ENCODE data around the gene ARL4D. TPM values are rescaled to one million over a fixed set of nuclear protein-coding genes. Genes with fewer than 3 reads are reported as not detected.

The ARL4D gene
- total RNA-seq, 1 donor from 2014 or later = 19.7 TPM

- H3K9ac ChIP-seq (ENCODE audit: low read length) = no peak overlapping the region
- H3K4me2 ChIP-seq (ENCODE audit: low read length) = no peak overlapping the region
- H3K27me3 ChIP-seq (ENCODE audit: insufficient read depth, low read length) = no peaks in the 10 kb centered on the region
- TF ChIP-seq EZH2 (IDR thresholded peaks at IDR 0.05; ENCODE audit: insufficient read depth, low read length) (no peak), CTCF (IDR thresholded peaks at IDR 0.05; ENCODE audit: insufficient read depth, low read depth, low read length) (no peak)
- peaks cover 1% of the 10 kb centered on the region for H3K4me1 Mint-ChIP-seq (ENCODE audit: low read depth, unreplicated experiment)
- no peak overlapping the region for H3K27ac ChIP-seq (ENCODE audit: low read depth, low read length)
- no peaks in the 10 kb centered on the region for H3K9me3 Mint-ChIP-seq (ENCODE audit: unreplicated experiment)
- H3K4me1 ChIP-seq (ENCODE audit: insufficient read depth, low read length) = peaks cover 13% of the 10 kb centered on the region
- no peaks in the 10 kb centered on the region for H3K27me3 Mint-ChIP-seq (ENCODE audit: low read depth, unreplicated experiment)
- H3K36me3 ChIP-seq (ENCODE audit: insufficient read depth, low read length) = no peaks in the 10 kb centered on the region
- H3K36me3 Mint-ChIP-seq (ENCODE audit: low read depth, unreplicated experiment) = peaks cover 4% of the 10 kb centered on the region
- H4K20me1 ChIP-seq (ENCODE audit: insufficient read depth, low read length) = peaks cover 6% of the 10 kb centered on the region
- H3K27ac Mint-ChIP-seq (ENCODE audit: unreplicated experiment) = no peak overlapping the region
- peaks cover 14% of the 10 kb centered on the region for H3K79me2 ChIP-seq (ENCODE audit: insufficient read depth, low read length)
- no peaks in the 10 kb centered on the region for H3K9me3 ChIP-seq (ENCODE audit: insufficient read depth, low read depth, low read length)
- DNase-seq (ENCODE audit: low read depth) (no peak), FAIRE-seq (no peak)
- no peak overlapping the region for H3K4me3 Mint-ChIP-seq (ENCODE audit: unreplicated experiment)
- no peak overlapping the region for H3K4me3 ChIP-seq (ENCODE audit: insufficient read depth, low read depth, low read length)
- H2AFZ ChIP-seq (ENCODE audit: low read depth, low read length) = no peak overlapping the region
These were observed 3.6 kb upstream of the ARL4D start for GRCh38 chr17:43395165-43395564.

GRCh38 chr17:43396491-43397060 is 2.2 kb upstream of the ARL4D start:
- no peak for FAIRE-seq
- peaks cover 28% of the 10 kb centered on the region for H3K79me2 ChIP-seq (ENCODE audit: insufficient read depth, low read length)
- TF ChIP-seq CTCF (IDR thresholded peaks at IDR 0.05; ENCODE audit: insufficient read depth, low read depth, low read length) (no peak), EZH2 (IDR thresholded peaks at IDR 0.05; ENCODE audit: insufficient read depth, low read length) (no peak)

GRCh38 chr17:43399839-43400328 is 1.1 kb downstream of the ARL4D start:
- Mint-ChIP-seq H3K27me3 (ENCODE audit: low read depth, unreplicated experiment) (no peaks in the 10 kb centered on the region), H3K4me1 (ENCODE audit: low read depth, unreplicated experiment) (peaks cover 21% of the 10 kb centered on the region), H3K27ac (ENCODE audit: unreplicated experiment) (peak overlapping the region; percentile 50), H3K36me3 (ENCODE audit: low read depth, unreplicated experiment) (peaks cover 12% of the 10 kb centered on the region), H3K4me3 (ENCODE audit: unreplicated experiment) (peak overlapping the region; percentile 97), H3K9me3 (ENCODE audit: unreplicated experiment) (no peaks in the 10 kb centered on the region)
- Histone ChIP-seq H3K27me3 (ENCODE audit: insufficient read depth, low read length) (no peaks in the 10 kb centered on the region), H3K36me3 (ENCODE audit: insufficient read depth, low read length) (no peaks in the 10 kb centered on the region), H3K4me3 (ENCODE audit: insufficient read depth, low read depth, low read length) (peak overlapping the region; percentile 55), H3K27ac (ENCODE audit: low read depth, low read length) (no peak overlapping the region), H3K9ac (ENCODE audit: low read length) (peak overlapping the region; percentile 85), H2AFZ (ENCODE audit: low read depth, low read length) (no peak overlapping the region), H3K79me2 (ENCODE audit: insufficient read depth, low read length) (peaks cover 35% of the 10 kb centered on the region), H4K20me1 (ENCODE audit: insufficient read depth, low read length) (peaks cover 17% of the 10 kb centered on the region), H3K4me2 (ENCODE audit: low read length) (peak overlapping the region; percentile 80), H3K4me1 (ENCODE audit: insufficient read depth, low read length) (peaks cover 29% of the 10 kb centered on the region), H3K9me3 (ENCODE audit: insufficient read depth, low read depth, low read length) (no peaks in the 10 kb centered on the region)
- FAIRE-seq (no peak), DNase-seq (ENCODE audit: low read depth) (no peak)
- TF ChIP-seq EZH2 (IDR thresholded peaks at IDR 0.05; ENCODE audit: insufficient read depth, low read length) = no peak
- TF ChIP-seq CTCF (IDR thresholded peaks at IDR 0.05; ENCODE audit: insufficient read depth, low read depth, low read length) = no peak

More at GRCh38 chr17:43396491-43397060, 2.2 kb upstream of the ARL4D start:
- Histone ChIP-seq H3K36me3 (ENCODE audit: insufficient read depth, low read length) (no peaks in the 10 kb centered on the region), H3K27me3 (ENCODE audit: insufficient read depth, low read length) (no peaks in the 10 kb centered on the region), H3K9me3 (ENCODE audit: insufficient read depth, low read depth, low read length) (no peaks in the 10 kb centered on the region), H2AFZ (ENCODE audit: low read depth, low read length) (no peak overlapping the region), H3K27ac (ENCODE audit: low read depth, low read length) (no peak overlapping the region), H3K4me3 (ENCODE audit: insufficient read depth, low read depth, low read length) (no peak overlapping the region), H4K20me1 (ENCODE audit: insufficient read depth, low read length) (peaks cover 17% of the 10 kb centered on the region), H3K9ac (ENCODE audit: low read length) (no peak overlapping the region), H3K4me2 (ENCODE audit: low read length) (no peak overlapping the region), H3K4me1 (ENCODE audit: insufficient read depth, low read length) (peaks cover 26% of the 10 kb centered on the region)
- peaks cover 14% of the 10 kb centered on the region for H3K4me1 Mint-ChIP-seq (ENCODE audit: low read depth, unreplicated experiment)
- H3K36me3 Mint-ChIP-seq (ENCODE audit: low read depth, unreplicated experiment) = peaks cover 10% of the 10 kb centered on the region
- H3K27ac Mint-ChIP-seq (ENCODE audit: unreplicated experiment) = peak overlapping the region; percentile 14
- H3K27me3 Mint-ChIP-seq (ENCODE audit: low read depth, unreplicated experiment) = no peaks in the 10 kb centered on the region
- H3K4me3 Mint-ChIP-seq (ENCODE audit: unreplicated experiment) = no peak overlapping the region
- H3K9me3 Mint-ChIP-seq (ENCODE audit: unreplicated experiment) = no peaks in the 10 kb centered on the region
- no peak for DNase-seq (ENCODE audit: low read depth)
